Prostate gland (tissue), 2 donors: ENCODE results near the gene LRRC4C.

Experiments used
- CTCF ChIP-seq, 4 experiments: fragments of 200-600 bp in 2 of 4; fragments of 450-650 bp in 2 of 4; sonication (generic) in 2 of 4; IDR thresholded peaks; 1 replicate in 3 of 4; 2 replicates in 1 of 4; pipeline ENCODE4 v1.5.1; 2016 to 2019; ENCODE audit warnings: antibody characterized with exemption in 4 of 4, mild to moderate bottlenecking in 2 of 4, moderate library complexity in 2 of 4
- POLR2A ChIP-seq: fragments of 450-650 bp; IDR thresholded peaks from one replicate; pipeline ENCODE4 v1.6.1; 2016; ENCODE audit warnings: antibody characterized with exemption, mild to moderate bottlenecking

- TF ChIP-seq CTCF (IDR thresholded peaks at IDR 0.05) (no peak), POLR2A (no peak)
These were observed 1078.6 kb downstream of the LRRC4C start for GRCh38 chr11:40380835-40381234.
